ENCODE data around the gene BANP.

The BANP gene

GRCh38 chr16:88069397-88070168 lies 118.3 kb downstream of the BANP start:
- no peak for DNase-seq (ENCODE audit: extremely low read depth, low read depth)
- no peak for TF ChIP-seq CTCF (IDR thresholded peaks at IDR 0.05; ENCODE audit: low read depth, low read length)

DNA sequence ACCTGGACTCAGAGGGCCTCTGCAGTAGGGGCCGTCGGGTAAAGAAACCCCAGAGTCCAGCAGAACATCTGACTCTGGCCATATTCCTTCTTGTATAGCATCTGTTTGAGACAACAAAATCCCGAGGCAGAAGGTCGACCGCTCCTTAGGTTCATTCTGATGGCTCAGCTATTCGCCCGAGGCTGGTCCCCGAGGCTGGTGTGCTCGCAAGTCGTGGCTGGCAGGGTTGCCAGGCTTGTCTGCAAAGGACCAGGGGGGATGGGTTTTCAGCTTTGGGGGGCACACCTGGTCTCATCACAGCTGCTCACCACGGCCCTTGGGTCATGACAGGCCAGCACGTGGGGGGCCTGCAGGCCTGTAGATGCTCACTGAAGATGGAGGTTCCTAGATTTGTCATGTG lies 119.1 kb downstream of the BANP start:
- no peak for TF ChIP-seq CTCF (IDR thresholded peaks at IDR 0.05; ENCODE audit: low read depth, low read length)
- DNase-seq (ENCODE audit: extremely low read depth, low read depth), result no peak

DNA sequence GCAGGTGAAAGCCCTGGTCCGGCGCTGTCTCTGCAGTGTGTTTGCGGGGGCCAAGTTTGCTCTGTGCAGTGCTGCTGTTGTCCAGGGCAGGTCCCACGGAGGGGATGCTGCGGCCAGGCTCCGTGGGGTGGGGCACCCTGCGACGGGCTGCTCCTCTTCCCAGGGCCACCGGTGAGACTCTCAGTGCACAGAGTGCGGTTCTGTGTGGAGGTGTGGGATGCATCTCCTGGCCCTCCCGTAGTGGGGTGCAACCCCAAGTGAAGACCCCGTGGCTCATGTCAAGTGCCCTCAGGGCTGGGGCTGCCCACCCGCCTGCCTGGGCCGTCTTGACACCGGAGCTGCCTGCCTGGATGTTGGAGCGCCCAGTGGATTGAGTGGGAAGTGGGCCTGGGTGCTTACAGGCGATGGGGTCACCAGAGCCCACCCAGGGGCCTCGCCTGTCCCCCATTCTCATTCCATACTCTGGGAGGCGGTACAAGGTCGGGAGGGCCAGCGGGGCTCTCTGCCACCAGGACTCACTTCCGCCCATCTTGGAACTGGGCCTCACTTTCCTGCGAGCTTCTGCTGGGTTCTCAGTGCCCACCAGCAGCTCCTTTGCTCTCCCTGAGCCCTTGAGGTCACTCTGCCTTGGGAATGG lies 119.9 kb downstream of the BANP start:
- no peak for TF ChIP-seq CTCF (IDR thresholded peaks at IDR 0.05; ENCODE audit: low read depth, low read length)
- DNase-seq (ENCODE audit: extremely low read depth, low read depth), result no peak

GRCh38 chr16:88071908-88072307 lies 120.7 kb downstream of the BANP start:
- no peak for TF ChIP-seq CTCF (IDR thresholded peaks at IDR 0.05; ENCODE audit: low read depth, low read length)

DNA sequence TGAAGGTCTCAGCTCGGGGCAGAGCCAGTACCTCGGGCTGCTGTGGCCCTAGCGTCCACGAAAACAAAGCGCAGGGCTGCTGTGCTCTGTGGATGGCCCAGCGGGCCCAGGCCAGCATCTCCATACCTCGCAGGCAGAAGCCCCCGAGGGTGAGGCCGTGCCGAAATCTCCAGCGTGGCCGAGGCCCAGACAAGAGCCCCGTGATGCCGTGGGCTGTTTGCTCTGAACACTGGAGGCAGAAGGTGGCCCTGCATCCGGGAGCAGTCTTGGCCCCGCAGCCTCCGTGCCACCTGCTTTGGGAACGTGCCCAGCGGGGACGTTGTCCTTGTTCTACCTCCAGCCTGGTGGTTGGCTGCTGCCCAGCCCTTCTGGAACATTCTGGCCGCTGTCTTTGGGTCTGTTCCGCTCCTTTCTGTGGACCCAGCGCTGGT lies 121.4 kb downstream of the BANP start:
- DNase-seq (ENCODE audit: extremely low read depth, low read depth), result no peak
- TF ChIP-seq CTCF (IDR thresholded peaks at IDR 0.05; ENCODE audit: low read depth, low read length), result no peak

More at GRCh38 chr16:88071908-88072307, 120.7 kb downstream of the BANP start:
- DNase-seq (ENCODE audit: extremely low read depth, low read depth), result no peak

- no peak for DNase-seq (ENCODE audit: extremely low read depth, low read depth)
- TF ChIP-seq CTCF (IDR thresholded peaks at IDR 0.05; ENCODE audit: low read depth, low read length), result no peak
Observed at GRCh38 chr16:88073201-88073721, 122.0 kb downstream of the BANP start.

GRCh38 chr16:88074041-88074440 lies 122.8 kb downstream of the BANP start:
- DNase-seq (ENCODE audit: extremely low read depth, low read depth), result no peak
- no peak for TF ChIP-seq CTCF (IDR thresholded peaks at IDR 0.05; ENCODE audit: low read depth, low read length)

Data from AG09319 (cell line).